HepG2 (cell line): ENCODE data around the gene ADCY9. TPM values are rescaled to one million over a fixed set of nuclear protein-coding genes. Genes with fewer than 3 reads are reported as not detected.

Experiments used
- ARNT2 ChIP-seq: sonication (generic); formaldehyde crosslinking; IDR thresholded peaks from 2 replicates; pipeline ENCODE4 v1.8.0; 2022; ENCODE audit warnings: mild to moderate bottlenecking, low read depth, missing genetic modification reagents, moderate library complexity
- BCL6 ChIP-seq: IDR thresholded peaks from 2 replicates; pipeline ENCODE4 v1.6.1; 2016; ENCODE audit warnings: missing genetic modification reagents, missing compliant biosample characterization
- CENPT ChIP-seq: sonication (generic); formaldehyde crosslinking; IDR thresholded peaks from 2 replicates; pipeline ENCODE4 v1.8.0; 2022; ENCODE audit warnings: low read depth, mild to moderate bottlenecking, moderate library complexity, missing genetic modification reagents
- HMGA1 ChIP-seq: sonication (generic); formaldehyde crosslinking; conservative IDR thresholded peaks from 2 replicates; pipeline ENCODE4 v1.4.0; 2020; ENCODE audit warnings: missing genetic modification reagents
- KDM5A ChIP-seq: fragments of 200-600 bp; sonication (generic); IDR thresholded peaks from 2 replicates; pipeline ENCODE4 v1.7.0; 2018; ENCODE audit warnings: antibody characterized with exemption, mild to moderate bottlenecking, low read length, borderline replicate concordance
- KLF16 ChIP-seq, 2 experiments: sonication (generic) in 1 of 2; formaldehyde crosslinking in 1 of 2; IDR thresholded peaks; 2 replicates each; pipeline versions ENCODE4 v1.6.1 to v1.8.0; 2016 to 2023; ENCODE audit warnings: missing genetic modification reagents in 2 of 2, missing compliant biosample characterization in 1 of 2
- NFATC3 ChIP-seq: sonication (generic); formaldehyde crosslinking; IDR thresholded peaks from 2 replicates; pipeline ENCODE4 v1.5.1; 2020; ENCODE audit warnings: mild to moderate bottlenecking, missing genetic modification reagents
- ZBTB7B ChIP-seq: sonication (generic); formaldehyde crosslinking; IDR thresholded peaks from 2 replicates; pipeline ENCODE4 v1.4.0; 2020; ENCODE audit warnings: missing genetic modification reagents
- ZNF224 ChIP-seq: sonication (generic); formaldehyde crosslinking; IDR thresholded peaks from 2 replicates; pipeline ENCODE4 v1.5.0; 2020; ENCODE audit warnings: mild to moderate bottlenecking, missing genetic modification reagents
- ZNF260 ChIP-seq: sonication (generic); formaldehyde crosslinking; IDR thresholded peaks from 2 replicates; pipeline ENCODE4 v1.4.0; 2020; ENCODE audit warnings: missing genetic modification reagents, low read depth, mild to moderate bottlenecking, borderline replicate concordance
- ZNF496 ChIP-seq: sonication (generic); formaldehyde crosslinking; IDR thresholded peaks from 2 replicates; pipeline ENCODE4 v1.8.1; 2023; ENCODE audit warnings: mild to moderate bottlenecking, moderate library complexity, missing genetic modification reagents; ENCODE audit not compliant: insufficient replicate concordance
- ZNF720 ChIP-seq: sonication (generic); formaldehyde crosslinking; IDR thresholded peaks from 2 replicates; pipeline ENCODE4 v1.4.0; 2020; ENCODE audit warnings: missing genetic modification reagents
- polyA plus RNA-seq, 8 experiments: library from polyadenylated mRNA; depleted of rRNA in 3 of 8; stranded (reverse) in 7 of 8; unstranded in 1 of 8; fragments of >200 nt; fragmentation: Illumina TruSeq in 4 of 8; extraction: Trizol in 4 of 8; gene quantifications; 2 replicates each; pipeline versions ENCODE4 v1.2.1 to v1.2.3, GENCODE V29; 2011 to 2016; ENCODE audit warnings: low read depth in 4 of 8, missing spikeins in 1 of 8, mixed read lengths in 1 of 8; ENCODE audit not compliant: insufficient read depth in 1 of 8
- total RNA-seq, 5 experiments: library from RNA; depleted of rRNA; stranded (reverse); fragments of >200 nt; fragmentation: Illumina TruSeq; extraction: Trizol; gene quantifications; 2 replicates each; pipeline ENCODE4 v1.2.3, GENCODE V29; 2016; ENCODE audit warnings: low read depth in 1 of 5
- TF ChIP-seq, protein P1 (sequence below): sonication (generic); formaldehyde crosslinking; IDR thresholded peaks from 2 replicates; pipeline ENCODE4 v1.5.0; 2020; ENCODE audit warnings: mild to moderate bottlenecking, low read depth, missing genetic modification reagents, borderline replicate concordance
- TF ChIP-seq, protein P2 (sequence below): sonication (generic); formaldehyde crosslinking; IDR thresholded peaks from 2 replicates; pipeline ENCODE4 v1.4.0; 2020; ENCODE audit warnings: missing genetic modification reagents
- TF ChIP-seq, protein P3 (sequence below): sonication (generic); formaldehyde crosslinking; IDR thresholded peaks from 2 replicates; pipeline ENCODE4 v1.4.0; 2020; ENCODE audit warnings: low read depth, missing genetic modification reagents
- TF ChIP-seq, protein P4 (sequence below): sonication (generic); formaldehyde crosslinking; IDR thresholded peaks from 2 replicates; pipeline ENCODE4 v1.5.1; 2020; ENCODE audit warnings: missing genetic modification reagents, mild to moderate bottlenecking, borderline replicate concordance
- TF ChIP-seq, protein P5 (sequence below): sonication (generic); formaldehyde crosslinking; IDR thresholded peaks from 2 replicates; pipeline ENCODE4 v1.4.0; 2020; ENCODE audit warnings: mild to moderate bottlenecking, missing genetic modification reagents
- TF ChIP-seq, protein P6 (sequence below): sonication (generic); formaldehyde crosslinking; IDR thresholded peaks from 2 replicates; pipeline ENCODE4 v1.5.0; 2020; ENCODE audit warnings: missing genetic modification reagents, mild to moderate bottlenecking, borderline replicate concordance

The ADCY9 gene
- total and polyA plus RNA-seq, 2 of the 13 experiments (the other 11 are each of a cell fraction or from before 2014, with no cell fraction given): 11.2 to 13.9 TPM

DNA sequence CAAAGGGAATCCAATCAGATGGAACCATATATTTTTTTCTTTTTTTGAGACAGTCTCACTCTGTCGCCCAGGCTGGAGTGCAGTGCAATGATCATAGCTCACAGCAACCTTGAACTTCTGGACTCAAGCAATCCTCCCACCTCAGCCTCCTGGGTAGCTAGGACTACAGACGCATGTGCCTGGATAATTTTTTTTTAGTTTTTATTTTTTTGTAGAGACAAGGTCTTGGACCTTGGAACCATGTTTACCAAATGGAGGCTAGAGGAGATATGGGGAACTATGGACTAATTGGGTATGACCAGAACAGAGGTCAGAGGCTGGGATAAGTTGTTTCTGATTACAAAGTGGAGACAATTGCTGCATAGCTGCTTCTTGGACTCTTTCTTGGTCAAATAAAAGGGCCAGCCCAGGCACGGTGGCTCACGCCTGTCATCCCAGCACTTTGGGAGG lies 41.2 kb upstream of the ADCY9 start (continued):
- TF ChIP-seq CENPT (CRISPR knock-in tag): no peak
- TF ChIP-seq, protein P1, sequence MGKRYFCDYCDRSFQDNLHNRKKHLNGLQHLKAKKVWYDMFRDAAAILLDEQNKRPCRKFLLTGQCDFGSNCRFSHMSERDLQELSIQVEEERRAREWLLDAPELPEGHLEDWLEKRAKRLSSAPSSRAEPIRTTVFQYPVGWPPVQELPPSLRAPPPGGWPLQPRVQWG (CRISPR knock-in tag): no peak
- no peak for TF ChIP-seq ZNF720
- no peak for TF ChIP-seq HMGA1 (CRISPR knock-in tag)
- no peak for TF ChIP-seq ZNF260
- TF ChIP-seq BCL6 (CRISPR knock-in tag): peak; percentile 59
- no peak for TF ChIP-seq NFATC3 (CRISPR knock-in tag)
- TF ChIP-seq KLF16 (CRISPR knock-in tag; IDR thresholded peaks at IDR 0.05): no peak
- TF ChIP-seq, protein P2, sequence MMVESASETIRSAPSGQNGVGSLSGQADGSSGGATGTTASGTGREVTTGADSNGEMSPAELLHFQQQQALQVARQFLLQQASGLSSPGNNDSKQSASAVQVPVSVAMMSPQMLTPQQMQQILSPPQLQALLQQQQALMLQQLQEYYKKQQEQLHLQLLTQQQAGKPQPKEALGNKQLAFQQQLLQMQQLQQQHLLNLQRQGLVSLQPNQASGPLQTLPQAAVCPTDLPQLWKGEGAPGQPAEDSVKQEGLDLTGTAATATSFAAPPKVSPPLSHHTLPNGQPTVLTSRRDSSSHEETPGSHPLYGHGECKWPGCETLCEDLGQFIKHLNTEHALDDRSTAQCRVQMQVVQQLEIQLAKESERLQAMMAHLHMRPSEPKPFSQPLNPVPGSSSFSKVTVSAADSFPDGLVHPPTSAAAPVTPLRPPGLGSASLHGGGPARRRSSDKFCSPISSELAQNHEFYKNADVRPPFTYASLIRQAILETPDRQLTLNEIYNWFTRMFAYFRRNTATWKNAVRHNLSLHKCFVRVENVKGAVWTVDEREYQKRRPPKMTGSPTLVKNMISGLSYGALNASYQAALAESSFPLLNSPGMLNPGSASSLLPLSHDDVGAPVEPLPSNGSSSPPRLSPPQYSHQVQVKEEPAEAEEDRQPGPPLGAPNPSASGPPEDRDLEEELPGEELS (CRISPR knock-in tag): peak; percentile 67
- TF ChIP-seq, protein P3, sequence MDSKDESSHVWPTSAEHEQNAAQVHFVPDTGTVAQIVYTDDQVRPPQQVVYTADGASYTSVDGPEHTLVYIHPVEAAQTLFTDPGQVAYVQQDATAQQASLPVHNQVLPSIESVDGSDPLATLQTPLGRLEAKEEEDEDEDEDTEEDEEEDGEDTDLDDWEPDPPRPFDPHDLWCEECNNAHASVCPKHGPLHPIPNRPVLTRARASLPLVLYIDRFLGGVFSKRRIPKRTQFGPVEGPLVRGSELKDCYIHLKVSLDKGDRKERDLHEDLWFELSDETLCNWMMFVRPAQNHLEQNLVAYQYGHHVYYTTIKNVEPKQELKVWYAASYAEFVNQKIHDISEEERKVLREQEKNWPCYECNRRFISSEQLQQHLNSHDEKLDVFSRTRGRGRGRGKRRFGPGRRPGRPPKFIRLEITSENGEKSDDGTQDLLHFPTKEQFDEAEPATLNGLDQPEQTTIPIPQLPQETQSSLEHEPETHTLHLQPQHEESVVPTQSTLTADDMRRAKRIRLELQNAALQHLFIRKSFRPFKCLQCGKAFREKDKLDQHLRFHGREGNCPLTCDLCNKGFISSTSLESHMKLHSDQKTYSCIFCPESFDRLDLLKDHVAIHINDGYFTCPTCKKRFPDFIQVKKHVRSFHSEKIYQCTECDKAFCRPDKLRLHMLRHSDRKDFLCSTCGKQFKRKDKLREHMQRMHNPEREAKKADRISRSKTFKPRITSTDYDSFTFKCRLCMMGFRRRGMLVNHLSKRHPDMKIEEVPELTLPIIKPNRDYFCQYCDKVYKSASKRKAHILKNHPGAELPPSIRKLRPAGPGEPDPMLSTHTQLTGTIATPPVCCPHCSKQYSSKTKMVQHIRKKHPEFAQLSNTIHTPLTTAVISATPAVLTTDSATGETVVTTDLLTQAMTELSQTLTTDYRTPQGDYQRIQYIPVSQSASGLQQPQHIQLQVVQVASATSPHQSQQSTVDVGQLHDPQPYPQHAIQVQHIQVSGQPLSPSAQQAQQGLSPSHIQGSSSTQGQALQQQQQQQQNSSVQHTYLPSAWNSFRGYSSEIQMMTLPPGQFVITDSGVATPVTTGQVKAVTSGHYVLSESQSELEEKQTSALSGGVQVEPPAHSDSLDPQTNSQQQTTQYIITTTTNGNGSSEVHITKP (CRISPR knock-in tag): no peak
- no peak for TF ChIP-seq ARNT2 (CRISPR knock-in tag)
- TF ChIP-seq ZNF224: no peak
- no peak for TF ChIP-seq ZNF496 (CRISPR knock-in tag)
- no peak for TF ChIP-seq KDM5A
- TF ChIP-seq, protein P4, sequence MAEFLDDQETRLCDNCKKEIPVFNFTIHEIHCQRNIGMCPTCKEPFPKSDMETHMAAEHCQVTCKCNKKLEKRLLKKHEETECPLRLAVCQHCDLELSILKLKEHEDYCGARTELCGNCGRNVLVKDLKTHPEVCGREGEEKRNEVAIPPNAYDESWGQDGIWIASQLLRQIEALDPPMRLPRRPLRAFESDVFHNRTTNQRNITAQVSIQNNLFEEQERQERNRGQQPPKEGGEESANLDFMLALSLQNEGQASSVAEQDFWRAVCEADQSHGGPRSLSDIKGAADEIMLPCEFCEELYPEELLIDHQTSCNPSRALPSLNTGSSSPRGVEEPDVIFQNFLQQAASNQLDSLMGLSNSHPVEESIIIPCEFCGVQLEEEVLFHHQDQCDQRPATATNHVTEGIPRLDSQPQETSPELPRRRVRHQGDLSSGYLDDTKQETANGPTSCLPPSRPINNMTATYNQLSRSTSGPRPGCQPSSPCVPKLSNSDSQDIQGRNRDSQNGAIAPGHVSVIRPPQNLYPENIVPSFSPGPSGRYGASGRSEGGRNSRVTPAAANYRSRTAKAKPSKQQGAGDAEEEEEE (CRISPR knock-in tag): no peak
- TF ChIP-seq ZBTB7B (CRISPR knock-in tag): no peak
- TF ChIP-seq, protein P5, sequence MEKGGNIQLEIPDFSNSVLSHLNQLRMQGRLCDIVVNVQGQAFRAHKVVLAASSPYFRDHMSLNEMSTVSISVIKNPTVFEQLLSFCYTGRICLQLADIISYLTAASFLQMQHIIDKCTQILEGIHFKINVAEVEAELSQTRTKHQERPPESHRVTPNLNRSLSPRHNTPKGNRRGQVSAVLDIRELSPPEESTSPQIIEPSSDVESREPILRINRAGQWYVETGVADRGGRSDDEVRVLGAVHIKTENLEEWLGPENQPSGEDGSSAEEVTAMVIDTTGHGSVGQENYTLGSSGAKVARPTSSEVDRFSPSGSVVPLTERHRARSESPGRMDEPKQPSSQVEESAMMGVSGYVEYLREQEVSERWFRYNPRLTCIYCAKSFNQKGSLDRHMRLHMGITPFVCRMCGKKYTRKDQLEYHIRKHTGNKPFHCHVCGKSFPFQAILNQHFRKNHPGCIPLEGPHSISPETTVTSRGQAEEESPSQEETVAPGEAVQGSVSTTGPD (CRISPR knock-in tag): 0 out of 2 replicates have a peak, but pooled peaks have one; percentile 52
- TF ChIP-seq, protein P6, sequence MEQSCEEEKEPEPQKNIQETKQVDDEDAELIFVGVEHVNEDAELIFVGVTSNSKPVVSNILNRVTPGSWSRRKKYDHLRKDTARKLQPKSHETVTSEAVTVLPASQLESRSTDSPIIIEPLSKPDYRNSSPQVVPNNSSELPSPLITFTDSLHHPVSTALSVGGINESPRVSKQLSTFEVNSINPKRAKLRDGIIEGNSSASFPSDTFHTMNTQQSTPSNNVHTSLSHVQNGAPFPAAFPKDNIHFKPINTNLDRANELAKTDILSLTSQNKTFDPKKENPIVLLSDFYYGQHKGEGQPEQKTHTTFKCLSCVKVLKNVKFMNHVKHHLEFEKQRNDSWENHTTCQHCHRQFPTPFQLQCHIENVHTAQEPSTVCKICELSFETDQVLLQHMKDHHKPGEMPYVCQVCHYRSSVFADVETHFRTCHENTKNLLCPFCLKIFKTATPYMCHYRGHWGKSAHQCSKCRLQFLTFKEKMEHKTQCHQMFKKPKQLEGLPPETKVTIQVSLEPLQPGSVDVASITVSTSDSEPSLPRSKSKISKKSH: no peak
